DMS 273 treated with DMSO at 0.1 percent for 48 hours (cell line): Measurements from ENCODE around the gene XRCC5.

Experiments
- DNase-seq: peaks from one replicate; lab custom pipeline; 2025; lab: John Stamatoyannopoulos, UW

The XRCC5 gene

GRCh38 chr2:216232721-216233120 lies 123.6 kb downstream of the XRCC5 start:
- no peak for DNase-seq

DNA sequence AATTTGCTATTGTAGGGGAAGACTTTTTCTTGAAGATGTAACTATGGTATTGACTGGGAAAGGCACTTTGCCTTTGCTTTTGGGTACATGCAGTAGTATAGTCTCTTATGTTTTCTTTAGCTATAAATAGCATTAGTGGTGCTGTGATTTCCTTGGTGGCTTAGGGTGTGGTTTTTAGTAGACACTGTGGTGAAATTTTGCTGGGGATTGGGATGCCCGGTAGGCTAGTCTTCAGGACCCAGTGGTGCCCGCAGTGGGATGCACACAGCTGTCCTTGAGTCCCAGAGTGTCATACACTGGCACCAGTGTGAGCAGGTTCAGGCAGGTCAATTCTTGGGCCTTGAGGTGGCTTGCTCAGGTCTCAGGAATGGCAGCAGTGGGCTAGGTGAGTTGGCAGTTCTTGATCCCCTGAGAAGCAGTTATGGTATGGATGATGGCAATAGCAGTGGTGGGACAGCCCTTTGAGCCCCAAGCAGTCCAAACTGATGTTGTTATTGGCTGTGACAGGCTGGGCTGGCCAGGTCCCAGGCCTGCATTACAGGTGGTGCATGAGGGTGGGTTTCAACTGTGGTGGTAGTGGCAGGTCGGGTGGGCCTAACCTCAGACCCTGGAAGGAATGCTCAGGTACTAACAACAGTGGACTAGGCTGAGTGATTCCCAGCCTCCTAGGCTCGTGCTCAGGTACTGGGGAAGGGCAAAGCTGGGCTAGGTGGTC lies 124.3 kb downstream of the XRCC5 start:
- DNase-seq: no peak

- DNase-seq: no peak
These were observed 125.0 kb downstream of the XRCC5 start for GRCh38 chr2:216234106-216234505.

DNA sequence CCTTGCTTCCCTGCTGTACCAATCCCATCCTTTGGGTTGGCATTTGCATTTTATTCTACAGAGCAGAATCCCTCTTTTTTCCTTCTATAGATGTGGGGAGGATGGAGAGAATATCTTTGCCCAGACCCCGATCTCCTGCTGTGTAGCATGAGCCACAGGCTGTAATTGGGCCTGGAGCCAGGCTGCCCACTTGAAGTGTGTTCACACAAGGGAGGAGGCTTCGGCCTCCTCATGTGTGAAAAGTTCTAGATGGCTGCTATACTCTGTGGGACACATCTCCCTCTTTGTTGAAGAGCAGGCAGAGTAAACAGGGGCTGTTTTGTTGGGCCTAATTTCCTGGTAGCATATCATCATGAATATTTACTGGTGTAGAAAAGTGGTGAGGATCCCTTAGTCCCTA lies 126.3 kb downstream of the XRCC5 start:
- DNase-seq: no peak

DNA sequence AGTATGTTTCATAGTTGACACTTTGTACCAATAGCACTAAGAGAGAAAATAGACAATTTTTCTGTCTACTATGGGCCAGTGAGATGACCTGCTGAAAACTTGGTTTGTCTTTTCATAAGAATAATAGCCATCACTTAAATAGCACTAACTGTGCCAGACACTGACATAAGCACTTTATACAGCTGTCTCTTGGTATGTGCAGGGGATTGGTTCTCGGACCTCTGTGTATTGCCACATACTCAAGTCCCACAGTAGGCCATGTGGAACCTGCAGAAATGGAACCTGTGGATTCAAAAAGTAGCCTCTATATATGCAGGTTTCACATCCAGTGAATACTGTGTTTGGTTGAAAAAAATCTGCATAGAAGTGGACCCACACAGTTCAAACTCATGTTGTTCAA lies 126.7 kb downstream of the XRCC5 start:
- DNase-seq: no peak

- DNase-seq: no peak
These were observed 127.3 kb downstream of the XRCC5 start for GRCh38 chr2:216236486-216236885.

GRCh38 chr2:216242365-216242764 lies 133.2 kb downstream of the XRCC5 start:
- peak; percentile 67 for DNase-seq

DNA sequence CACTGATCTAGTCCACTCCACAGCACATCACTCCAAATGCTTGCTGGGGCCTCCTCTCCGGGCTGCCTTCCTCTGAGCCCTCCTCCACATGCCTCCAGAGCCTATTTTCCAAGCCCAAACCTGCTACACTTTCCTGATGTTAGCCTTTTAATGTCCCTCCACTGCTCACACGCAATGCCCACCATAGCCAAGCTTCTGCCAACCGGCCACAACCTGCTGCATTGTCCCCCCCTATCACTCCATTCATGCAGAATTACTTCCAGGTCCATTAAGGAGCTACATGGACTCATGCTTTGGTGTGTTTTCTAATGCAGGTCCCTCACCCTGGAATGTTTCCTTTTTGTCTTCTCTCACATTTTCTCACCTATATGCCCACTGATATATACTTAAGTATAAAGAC lies 133.9 kb downstream of the XRCC5 start:
- DNase-seq: no peak

GRCh38 chr2:216245391-216245975 lies 136.3 kb downstream of the XRCC5 start:
- no peak for DNase-seq

DNA sequence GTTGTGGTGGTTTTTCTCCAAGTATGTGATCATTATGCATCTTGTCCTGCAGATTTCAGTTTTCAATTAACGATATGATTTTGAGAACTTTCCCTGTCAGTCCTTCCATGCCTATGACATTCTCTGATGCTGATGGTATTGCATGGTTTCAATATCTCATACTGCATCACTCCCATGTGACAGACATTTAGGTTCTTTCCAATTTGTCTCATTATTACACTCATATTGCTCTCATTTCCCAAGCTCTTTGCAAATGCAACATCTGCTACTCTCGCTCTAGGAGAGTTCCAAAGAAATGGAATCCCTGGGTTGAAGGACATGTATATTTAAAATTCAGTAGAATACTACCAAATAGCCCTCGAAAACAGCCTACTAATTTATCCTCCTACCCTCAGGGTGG lies 137.6 kb downstream of the XRCC5 start:
- DNase-seq: no peak
